Hepatocyte (in vitro differentiated cells): Measurements from ENCODE around the gene TGFBI.

ENCODE experiments used
- EZH2 ChIP-seq: fragments of 200-600 bp; sonication (generic); IDR thresholded peaks from 2 replicates; pipeline ENCODE4 v1.6.1; 2016; ENCODE audit warnings: antibody characterized with exemption, mild to moderate bottlenecking, borderline replicate concordance
- TF ChIP-seq, protein P1 (sequence below): fragments of 200-600 bp; sonication (generic); IDR thresholded peaks from 2 replicates; pipeline ENCODE4 v1.5.1; 2016; ENCODE audit warnings: antibody characterized with exemption, mild to moderate bottlenecking; ENCODE audit not compliant: poor library complexity

DNA sequence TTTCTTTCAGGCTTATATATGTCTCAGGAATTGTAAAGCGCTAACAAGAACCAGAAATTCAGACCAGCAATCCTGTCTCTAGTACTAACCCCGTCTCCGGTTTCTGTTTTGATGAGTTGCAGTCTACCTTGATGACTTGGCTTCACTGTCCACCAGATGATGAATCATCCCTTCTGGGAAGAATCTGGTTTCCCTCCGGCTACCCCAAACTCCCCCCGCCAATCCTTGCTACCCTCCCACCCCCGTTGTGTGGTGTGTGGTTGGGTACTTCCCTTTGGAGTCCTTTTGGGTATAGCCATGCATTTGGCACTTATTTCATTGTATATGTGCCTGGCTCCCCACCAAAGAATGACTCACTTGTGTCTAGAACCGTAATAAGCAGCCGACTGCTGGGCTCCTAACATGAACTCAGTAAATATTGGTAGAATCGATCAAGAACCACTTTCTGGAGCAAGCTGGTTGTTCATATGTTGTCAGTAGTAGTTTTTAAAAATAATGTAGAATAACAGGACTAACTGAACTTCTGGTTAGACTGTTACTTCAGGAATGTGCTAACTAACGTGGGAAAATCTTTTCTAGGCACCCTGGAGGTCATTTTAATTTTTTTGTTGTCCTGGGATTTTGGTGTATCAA, 8.3 kb upstream of the TGFBI start:
- TF ChIP-seq, protein P1, sequence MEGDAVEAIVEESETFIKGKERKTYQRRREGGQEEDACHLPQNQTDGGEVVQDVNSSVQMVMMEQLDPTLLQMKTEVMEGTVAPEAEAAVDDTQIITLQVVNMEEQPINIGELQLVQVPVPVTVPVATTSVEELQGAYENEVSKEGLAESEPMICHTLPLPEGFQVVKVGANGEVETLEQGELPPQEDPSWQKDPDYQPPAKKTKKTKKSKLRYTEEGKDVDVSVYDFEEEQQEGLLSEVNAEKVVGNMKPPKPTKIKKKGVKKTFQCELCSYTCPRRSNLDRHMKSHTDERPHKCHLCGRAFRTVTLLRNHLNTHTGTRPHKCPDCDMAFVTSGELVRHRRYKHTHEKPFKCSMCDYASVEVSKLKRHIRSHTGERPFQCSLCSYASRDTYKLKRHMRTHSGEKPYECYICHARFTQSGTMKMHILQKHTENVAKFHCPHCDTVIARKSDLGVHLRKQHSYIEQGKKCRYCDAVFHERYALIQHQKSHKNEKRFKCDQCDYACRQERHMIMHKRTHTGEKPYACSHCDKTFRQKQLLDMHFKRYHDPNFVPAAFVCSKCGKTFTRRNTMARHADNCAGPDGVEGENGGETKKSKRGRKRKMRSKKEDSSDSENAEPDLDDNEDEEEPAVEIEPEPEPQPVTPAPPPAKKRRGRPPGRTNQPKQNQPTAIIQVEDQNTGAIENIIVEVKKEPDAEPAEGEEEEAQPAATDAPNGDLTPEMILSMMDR, result no peak
- TF ChIP-seq EZH2, result no peak
